K562 (cell line): ENCODE data around the gene BCORL1. TPM values are rescaled to one million over a fixed set of nuclear protein-coding genes. Genes with fewer than 3 reads are reported as not detected.

Source experiments
- CC2D1A ChIP-seq: fragments of 450-650 bp; IDR thresholded peaks from 2 replicates; pipeline ENCODE4 v1.6.1; 2017; ENCODE audit warnings: mild to moderate bottlenecking
- CREM ChIP-seq: IDR thresholded peaks from 2 replicates; pipeline ENCODE4 v1.6.1; 2014; ENCODE audit warnings: antibody characterized with exemption, low read depth
- FIP1L1 ChIP-seq: fragments of 200-400 bp; formaldehyde crosslinking; IDR thresholded peaks from 2 replicates; pipeline ENCODE4 v1.6.1; 2018; ENCODE audit warnings: mild to moderate bottlenecking, low read depth, low read length; ENCODE audit not compliant: poor library complexity, severe bottlenecking
- HNRNPH1 ChIP-seq: fragments of 200-400 bp; formaldehyde crosslinking; optimal IDR thresholded peaks from 2 replicates; pipeline ENCODE3; 2017; ENCODE audit warnings: low read depth, mild to moderate bottlenecking, low read length, moderate library complexity
- HNRNPK ChIP-seq: fragments of 200-400 bp; formaldehyde crosslinking; IDR thresholded peaks from one replicate; pipeline ENCODE4 v1.6.1; 2018; ENCODE audit warnings: mild to moderate bottlenecking, low read depth, low read length; ENCODE audit not compliant: poor library complexity, severe bottlenecking
- HOXB6 ChIP-seq: fragments of 250-450 bp; sonication (Bioruptor Pico); IDR thresholded peaks from 2 replicates; pipeline ENCODE4 v1.5.1; 2022; ENCODE audit warnings: mild to moderate bottlenecking, borderline replicate concordance
- MTA2 ChIP-seq: fragments of 450-650 bp; IDR thresholded peaks from 2 replicates; pipeline ENCODE4 v1.6.1; 2016; ENCODE audit warnings: low read depth
- PTTG1 ChIP-seq: fragments of 450-650 bp; IDR thresholded peaks from 2 replicates; pipeline ENCODE4 v1.6.1; 2016; ENCODE audit warnings: low read depth, mild to moderate bottlenecking, missing genetic modification characterization, missing compliant biosample characterization
- RBM25 ChIP-seq: fragments of 200-400 bp; formaldehyde crosslinking; IDR thresholded peaks from 2 replicates; pipeline ENCODE4 v1.6.1; 2018; ENCODE audit warnings: low read length, low read depth, moderate library complexity; ENCODE audit not compliant: severe bottlenecking
- RBM34 ChIP-seq: fragments of 200-400 bp; formaldehyde crosslinking; IDR thresholded peaks from 2 replicates; pipeline ENCODE4 v1.6.1; 2018; ENCODE audit warnings: low read length, borderline replicate concordance; ENCODE audit not compliant: insufficient read depth
- ZNF507 ChIP-seq: conservative IDR thresholded peaks from 2 replicates; pipeline ENCODE4 v1.6.1; 2017; ENCODE audit warnings: missing genetic modification characterization, missing compliant biosample characterization
- polyA plus RNA-seq, 8 experiments: library from polyadenylated mRNA; depleted of rRNA in 4 of 8; stranded (reverse) in 5 of 8; unstranded in 3 of 8; fragments of >200 nt; fragmentation: Nextera tagmentation in 2 of 8; fragmentation: Illumina TruSeq in 1 of 8; extraction: Ambion mirVana in 2 of 8; extraction: Trizol in 1 of 8; gene quantifications; 2 replicates each; pipeline versions ENCODE4 v1.2.1 to v1.2.3, GENCODE V29; 2011 to 2014; ENCODE audit warnings: inconsistent platforms in 1 of 8, missing spikeins in 1 of 8
- total RNA-seq, 7 experiments: library from RNA; depleted of rRNA in 6 of 7; stranded (reverse); fragments of >200 nt in 6 of 7; fragmentation: Illumina TruSeq in 2 of 7; extraction: Trizol in 2 of 7; gene quantifications; 2 replicates each; pipeline versions ENCODE4 v1.2.1 to v1.2.3, GENCODE V29; 2011 to 2021; ENCODE audit warnings: low replicate concordance in 1 of 7
- TF ChIP-seq, protein P1 (sequence below): fragments of 450-650 bp; IDR thresholded peaks from 2 replicates; pipeline ENCODE4 v1.6.1; 2017; ENCODE audit warnings: antibody characterized with exemption
- TF ChIP-seq, protein P2 (sequence below): sonication (generic); formaldehyde crosslinking; IDR thresholded peaks from 2 replicates; pipeline ENCODE4 v1.8.1; 2022; ENCODE audit warnings: missing genetic modification reagents
- TF ChIP-seq, protein P3 (sequence below): sonication (generic); formaldehyde crosslinking; IDR thresholded peaks from 2 replicates; pipeline ENCODE4 v1.4.0; 2020; ENCODE audit warnings: mild to moderate bottlenecking, missing genetic modification reagents
- TF ChIP-seq, protein P4 (sequence below): sonication (generic); formaldehyde crosslinking; IDR thresholded peaks from 2 replicates; pipeline ENCODE4 v1.8.0; 2022; ENCODE audit warnings: mild to moderate bottlenecking, missing genetic modification reagents, borderline replicate concordance
- TF ChIP-seq, protein P5 (sequence below), 2 experiments: IDR thresholded peaks; 2 replicates each; pipeline ENCODE4 v1.6.1; 2011; ENCODE audit warnings: borderline replicate concordance in 1 of 2, control low read depth in 1 of 2, low read depth in 1 of 2, low read length in 1 of 2, mild to moderate bottlenecking in 1 of 2, mixed read lengths in 1 of 2, moderate library complexity in 1 of 2; ENCODE audit not compliant: insufficient read depth in 1 of 2, insufficient read length in 1 of 2, poor library complexity in 1 of 2, severe bottlenecking in 1 of 2; ENCODE audit errors: extremely low read depth in 1 of 2

The BCORL1 gene
- total and polyA plus RNA-seq, 9 of the 15 experiments (the other 6 are each of a cell fraction or from before 2014, with no cell fraction given) = 0.48 to 29.6 (median 2.1) TPM

DNA sequence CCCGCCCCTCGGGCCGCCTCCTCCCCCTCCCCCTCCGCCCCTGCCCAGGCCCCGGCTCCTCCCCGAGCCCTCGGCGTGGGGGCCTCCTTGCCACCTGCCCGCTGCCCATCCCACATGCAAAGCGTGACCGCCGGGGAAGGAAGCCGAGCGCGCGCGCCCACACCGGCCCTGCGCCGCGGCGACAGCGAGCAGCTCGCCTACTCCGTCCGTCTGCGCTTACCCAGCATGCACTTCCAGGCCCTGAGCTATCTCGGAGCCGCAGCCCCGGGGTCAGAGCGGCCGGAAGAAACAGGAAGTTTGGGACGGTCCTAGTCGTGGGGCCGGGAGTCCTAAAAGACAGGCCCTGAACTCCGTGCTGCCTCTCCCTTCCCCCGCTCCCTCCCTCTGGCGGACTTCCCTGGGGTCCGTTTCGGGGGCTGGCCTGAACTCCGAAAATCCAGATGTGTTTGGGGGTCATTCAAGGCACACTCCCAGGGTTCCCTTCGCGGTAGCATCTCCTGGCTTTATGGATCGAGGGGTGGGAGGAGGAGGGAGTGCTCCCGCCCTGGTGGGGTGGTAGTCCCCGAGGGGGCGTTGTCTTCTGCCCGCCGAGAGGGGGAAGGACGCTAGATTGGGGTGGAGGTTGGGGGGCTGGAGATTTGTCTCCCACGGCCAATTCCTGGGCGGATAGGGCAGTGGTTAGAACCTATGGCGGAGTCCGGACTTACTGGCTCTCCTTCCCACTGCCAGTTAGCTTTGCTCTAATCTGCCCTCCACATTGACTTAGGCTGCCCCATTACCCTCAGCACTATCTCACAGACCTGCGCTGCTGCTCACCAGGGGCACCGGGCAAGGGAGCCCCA, 25.0 kb upstream of the BCORL1 start (continued):
- TF ChIP-seq CC2D1A (peak; percentile 97), MTA2 (no peak), CREM (peak; percentile 49; the same call in 1 of the 2 replicates), RBM25 (no peak), HNRNPK (no peak), PTTG1 (tag) (no peak), ZNF507 (tag) (no peak), HOXB6 (CRISPR knock-in tag) (no peak), HNRNPH1 (no peak), FIP1L1 (peak; percentile 30), RBM34 (no peak)
- TF ChIP-seq, protein P1, sequence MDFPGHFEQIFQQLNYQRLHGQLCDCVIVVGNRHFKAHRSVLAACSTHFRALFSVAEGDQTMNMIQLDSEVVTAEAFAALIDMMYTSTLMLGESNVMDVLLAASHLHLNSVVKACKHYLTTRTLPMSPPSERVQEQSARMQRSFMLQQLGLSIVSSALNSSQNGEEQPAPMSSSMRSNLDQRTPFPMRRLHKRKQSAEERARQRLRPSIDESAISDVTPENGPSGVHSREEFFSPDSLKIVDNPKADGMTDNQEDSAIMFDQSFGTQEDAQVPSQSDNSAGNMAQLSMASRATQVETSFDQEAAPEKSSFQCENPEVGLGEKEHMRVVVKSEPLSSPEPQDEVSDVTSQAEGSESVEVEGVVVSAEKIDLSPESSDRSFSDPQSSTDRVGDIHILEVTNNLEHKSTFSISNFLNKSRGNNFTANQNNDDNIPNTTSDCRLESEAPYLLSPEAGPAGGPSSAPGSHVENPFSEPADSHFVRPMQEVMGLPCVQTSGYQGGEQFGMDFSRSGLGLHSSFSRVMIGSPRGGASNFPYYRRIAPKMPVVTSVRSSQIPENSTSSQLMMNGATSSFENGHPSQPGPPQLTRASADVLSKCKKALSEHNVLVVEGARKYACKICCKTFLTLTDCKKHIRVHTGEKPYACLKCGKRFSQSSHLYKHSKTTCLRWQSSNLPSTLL = peak; percentile 96
- TF ChIP-seq, protein P2, sequence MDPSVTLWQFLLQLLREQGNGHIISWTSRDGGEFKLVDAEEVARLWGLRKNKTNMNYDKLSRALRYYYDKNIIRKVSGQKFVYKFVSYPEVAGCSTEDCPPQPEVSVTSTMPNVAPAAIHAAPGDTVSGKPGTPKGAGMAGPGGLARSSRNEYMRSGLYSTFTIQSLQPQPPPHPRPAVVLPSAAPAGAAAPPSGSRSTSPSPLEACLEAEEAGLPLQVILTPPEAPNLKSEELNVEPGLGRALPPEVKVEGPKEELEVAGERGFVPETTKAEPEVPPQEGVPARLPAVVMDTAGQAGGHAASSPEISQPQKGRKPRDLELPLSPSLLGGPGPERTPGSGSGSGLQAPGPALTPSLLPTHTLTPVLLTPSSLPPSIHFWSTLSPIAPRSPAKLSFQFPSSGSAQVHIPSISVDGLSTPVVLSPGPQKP (CRISPR knock-in tag) = no peak
- TF ChIP-seq, protein P3, sequence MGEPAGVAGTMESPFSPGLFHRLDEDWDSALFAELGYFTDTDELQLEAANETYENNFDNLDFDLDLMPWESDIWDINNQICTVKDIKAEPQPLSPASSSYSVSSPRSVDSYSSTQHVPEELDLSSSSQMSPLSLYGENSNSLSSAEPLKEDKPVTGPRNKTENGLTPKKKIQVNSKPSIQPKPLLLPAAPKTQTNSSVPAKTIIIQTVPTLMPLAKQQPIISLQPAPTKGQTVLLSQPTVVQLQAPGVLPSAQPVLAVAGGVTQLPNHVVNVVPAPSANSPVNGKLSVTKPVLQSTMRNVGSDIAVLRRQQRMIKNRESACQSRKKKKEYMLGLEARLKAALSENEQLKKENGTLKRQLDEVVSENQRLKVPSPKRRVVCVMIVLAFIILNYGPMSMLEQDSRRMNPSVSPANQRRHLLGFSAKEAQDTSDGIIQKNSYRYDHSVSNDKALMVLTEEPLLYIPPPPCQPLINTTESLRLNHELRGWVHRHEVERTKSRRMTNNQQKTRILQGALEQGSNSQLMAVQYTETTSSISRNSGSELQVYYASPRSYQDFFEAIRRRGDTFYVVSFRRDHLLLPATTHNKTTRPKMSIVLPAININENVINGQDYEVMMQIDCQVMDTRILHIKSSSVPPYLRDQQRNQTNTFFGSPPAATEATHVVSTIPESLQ (CRISPR knock-in tag) = no peak
- TF ChIP-seq, protein P4, sequence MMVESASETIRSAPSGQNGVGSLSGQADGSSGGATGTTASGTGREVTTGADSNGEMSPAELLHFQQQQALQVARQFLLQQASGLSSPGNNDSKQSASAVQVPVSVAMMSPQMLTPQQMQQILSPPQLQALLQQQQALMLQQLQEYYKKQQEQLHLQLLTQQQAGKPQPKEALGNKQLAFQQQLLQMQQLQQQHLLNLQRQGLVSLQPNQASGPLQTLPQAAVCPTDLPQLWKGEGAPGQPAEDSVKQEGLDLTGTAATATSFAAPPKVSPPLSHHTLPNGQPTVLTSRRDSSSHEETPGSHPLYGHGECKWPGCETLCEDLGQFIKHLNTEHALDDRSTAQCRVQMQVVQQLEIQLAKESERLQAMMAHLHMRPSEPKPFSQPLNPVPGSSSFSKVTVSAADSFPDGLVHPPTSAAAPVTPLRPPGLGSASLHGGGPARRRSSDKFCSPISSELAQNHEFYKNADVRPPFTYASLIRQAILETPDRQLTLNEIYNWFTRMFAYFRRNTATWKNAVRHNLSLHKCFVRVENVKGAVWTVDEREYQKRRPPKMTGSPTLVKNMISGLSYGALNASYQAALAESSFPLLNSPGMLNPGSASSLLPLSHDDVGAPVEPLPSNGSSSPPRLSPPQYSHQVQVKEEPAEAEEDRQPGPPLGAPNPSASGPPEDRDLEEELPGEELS (CRISPR knock-in tag) = no peak
- TF ChIP-seq, protein P5, sequence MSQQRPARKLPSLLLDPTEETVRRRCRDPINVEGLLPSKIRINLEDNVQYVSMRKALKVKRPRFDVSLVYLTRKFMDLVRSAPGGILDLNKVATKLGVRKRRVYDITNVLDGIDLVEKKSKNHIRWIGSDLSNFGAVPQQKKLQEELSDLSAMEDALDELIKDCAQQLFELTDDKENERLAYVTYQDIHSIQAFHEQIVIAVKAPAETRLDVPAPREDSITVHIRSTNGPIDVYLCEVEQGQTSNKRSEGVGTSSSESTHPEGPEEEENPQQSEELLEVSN (IDR thresholded peaks at IDR 0.05; ENCODE audit: borderline replicate concordance in 1 of 2, extremely low read depth in 1 of 2, insufficient read depth in 1 of 2, insufficient read length in 1 of 2, low read depth in 1 of 2, low read length in 1 of 2, poor library complexity in 1 of 2, severe bottlenecking in 1 of 2) = peak; percentile 91 to 95
